SK-N-MC (cell line): ENCODE measurements around the gene ERC2.

Source experiments
- EZH2 ChIP-seq: fragments of 200-600 bp; sonication (generic); IDR thresholded peaks from one replicate; pipeline ENCODE4 v1.6.1; 2017; ENCODE audit warnings: antibody characterized with exemption
- POLR2AphosphoS5 ChIP-seq: IDR thresholded peaks from 2 replicates; pipeline ENCODE4 v1.6.1; 2012; ENCODE audit warnings: mild to moderate bottlenecking, low read depth, low read length, borderline replicate concordance

GRCh38 chr3:56183529-56183928 lies 284.7 kb downstream of the ERC2 start:
- no peak for TF ChIP-seq POLR2AphosphoS5
- TF ChIP-seq EZH2, result no peak
